ENCODE results near the gene CYREN.
"Not testable (repeated sequence)": the region's sequence is repeated elsewhere in the genome, so short reads cannot be mapped to it uniquely, and the experiment has no call there.

CYREN gene

DNA sequence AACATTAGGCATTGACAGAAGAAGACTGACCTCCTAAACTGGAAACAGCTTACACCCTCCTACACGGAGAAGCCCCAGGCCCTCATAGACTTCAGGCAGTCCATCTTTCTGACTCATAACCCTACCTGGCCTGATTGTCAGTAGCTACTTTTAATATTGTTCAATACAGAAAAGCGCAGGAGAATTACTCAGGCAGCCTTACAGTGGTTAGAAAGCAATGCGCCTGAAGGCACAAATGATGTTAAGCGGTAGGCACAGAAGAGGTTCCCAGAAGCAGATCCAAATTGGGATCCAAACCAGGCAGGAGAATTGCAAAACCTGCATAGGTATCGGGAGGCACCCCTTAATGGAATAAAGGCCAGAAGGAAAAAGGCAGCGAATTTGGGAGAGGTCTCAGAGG lies 5.4 kb upstream of the CYREN start:
- Histone ChIP-seq H3K4me3 (IDR thresholded peaks at IDR 0.05; ENCODE audit: insufficient read depth, low read depth, low read length) (no peak overlapping the region), H3K4me2 (no peak overlapping the region), H3K9ac (no peak overlapping the region), H4K20me1 (ENCODE audit: insufficient read depth) (no peaks in the 10 kb centered on the region), H3K79me2 (ENCODE audit: insufficient read depth, low read depth) (no peaks in the 10 kb centered on the region), H3K27me3 (ENCODE audit: insufficient read depth, low read depth) (no peaks in the 10 kb centered on the region), H3K27ac (no peak overlapping the region), H2AFZ (ENCODE audit: low read depth) (no peak overlapping the region), H3K36me3 (ENCODE audit: insufficient read depth) (no peaks in the 10 kb centered on the region), H3K4me1 (ENCODE audit: low read depth, poor library complexity, severe bottlenecking) (peaks cover 5% of the 10 kb centered on the region)
- TF ChIP-seq, protein P1, sequence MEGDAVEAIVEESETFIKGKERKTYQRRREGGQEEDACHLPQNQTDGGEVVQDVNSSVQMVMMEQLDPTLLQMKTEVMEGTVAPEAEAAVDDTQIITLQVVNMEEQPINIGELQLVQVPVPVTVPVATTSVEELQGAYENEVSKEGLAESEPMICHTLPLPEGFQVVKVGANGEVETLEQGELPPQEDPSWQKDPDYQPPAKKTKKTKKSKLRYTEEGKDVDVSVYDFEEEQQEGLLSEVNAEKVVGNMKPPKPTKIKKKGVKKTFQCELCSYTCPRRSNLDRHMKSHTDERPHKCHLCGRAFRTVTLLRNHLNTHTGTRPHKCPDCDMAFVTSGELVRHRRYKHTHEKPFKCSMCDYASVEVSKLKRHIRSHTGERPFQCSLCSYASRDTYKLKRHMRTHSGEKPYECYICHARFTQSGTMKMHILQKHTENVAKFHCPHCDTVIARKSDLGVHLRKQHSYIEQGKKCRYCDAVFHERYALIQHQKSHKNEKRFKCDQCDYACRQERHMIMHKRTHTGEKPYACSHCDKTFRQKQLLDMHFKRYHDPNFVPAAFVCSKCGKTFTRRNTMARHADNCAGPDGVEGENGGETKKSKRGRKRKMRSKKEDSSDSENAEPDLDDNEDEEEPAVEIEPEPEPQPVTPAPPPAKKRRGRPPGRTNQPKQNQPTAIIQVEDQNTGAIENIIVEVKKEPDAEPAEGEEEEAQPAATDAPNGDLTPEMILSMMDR (conservative IDR thresholded peaks at IDR 0.05; ENCODE audit: low read depth, low read length) = no peak

DNA sequence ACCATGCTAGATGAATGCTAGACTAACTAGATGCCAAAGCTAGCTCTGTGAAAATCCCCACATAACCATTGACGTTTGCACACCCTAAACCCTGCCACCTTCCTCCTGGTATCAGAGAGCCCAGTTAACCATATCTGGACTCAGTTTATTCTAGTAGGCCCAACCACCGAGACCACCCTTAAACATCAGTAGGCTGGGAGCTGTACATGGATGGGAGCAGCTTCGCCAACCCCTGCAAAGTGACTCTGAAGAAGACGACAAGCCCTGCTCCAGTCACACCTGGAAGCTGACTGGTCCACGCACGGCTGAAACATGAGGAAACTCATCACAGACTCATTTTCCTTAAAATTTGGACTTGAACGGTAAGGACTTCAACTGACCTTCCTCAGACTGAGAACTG lies 4.4 kb upstream of the CYREN start:
- peaks cover 4% of the 10 kb centered on the region for H3K79me2 ChIP-seq (ENCODE audit: insufficient read depth, low read depth)
- no peak overlapping the region for H3K4me3 ChIP-seq (IDR thresholded peaks at IDR 0.05; ENCODE audit: insufficient read depth, low read depth, low read length)
- H3K9ac ChIP-seq = no peak overlapping the region
- TF ChIP-seq, protein P1 (conservative IDR thresholded peaks at IDR 0.05; ENCODE audit: low read depth, low read length) = no peak
- H3K4me2 ChIP-seq = no peak overlapping the region
- H3K27me3 ChIP-seq (ENCODE audit: insufficient read depth, low read depth) = no peaks in the 10 kb centered on the region
- H4K20me1 ChIP-seq (ENCODE audit: insufficient read depth) = no peaks in the 10 kb centered on the region
- no peak overlapping the region for H2AFZ ChIP-seq (ENCODE audit: low read depth)
- H3K4me1 ChIP-seq (ENCODE audit: low read depth, poor library complexity, severe bottlenecking) = peaks cover 7% of the 10 kb centered on the region
- H3K27ac ChIP-seq = no peak overlapping the region
- no peaks in the 10 kb centered on the region for H3K36me3 ChIP-seq (ENCODE audit: insufficient read depth)

DNA sequence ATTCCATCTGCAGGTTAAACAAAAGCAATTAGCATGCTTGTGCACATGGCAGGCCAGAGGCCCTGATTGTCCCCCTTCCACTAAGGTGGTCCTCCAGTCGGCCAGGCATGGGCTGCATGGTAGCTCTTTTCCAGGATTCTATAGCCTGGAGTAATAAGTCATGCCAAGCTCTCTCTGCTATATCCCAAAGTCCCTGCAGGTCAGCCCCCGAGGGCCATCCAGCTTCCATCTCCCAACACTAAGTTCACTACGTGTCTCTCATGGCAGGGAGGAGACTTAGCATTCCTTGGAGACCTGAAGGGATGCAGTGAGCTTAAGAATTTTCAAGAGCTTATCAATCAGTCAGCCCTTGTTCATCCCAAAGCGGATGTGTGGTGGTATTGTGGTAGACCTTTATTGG lies 3.4 kb upstream of the CYREN start:
- not testable (repeated sequence) for H3K27ac ChIP-seq; H3K4me3 ChIP-seq (IDR thresholded peaks at IDR 0.05; ENCODE audit: insufficient read depth, low read depth, low read length); H4K20me1 ChIP-seq (ENCODE audit: insufficient read depth); H3K27me3 ChIP-seq (ENCODE audit: insufficient read depth, low read depth); H2AFZ ChIP-seq (ENCODE audit: low read depth); H3K9ac ChIP-seq; H3K4me2 ChIP-seq; H3K36me3 ChIP-seq (ENCODE audit: insufficient read depth)
- Histone ChIP-seq H3K79me2 (ENCODE audit: insufficient read depth, low read depth) (peaks cover 14% of the 10 kb centered on the region), H3K4me1 (ENCODE audit: low read depth, poor library complexity, severe bottlenecking) (peaks cover 14% of the 10 kb centered on the region)

DNA sequence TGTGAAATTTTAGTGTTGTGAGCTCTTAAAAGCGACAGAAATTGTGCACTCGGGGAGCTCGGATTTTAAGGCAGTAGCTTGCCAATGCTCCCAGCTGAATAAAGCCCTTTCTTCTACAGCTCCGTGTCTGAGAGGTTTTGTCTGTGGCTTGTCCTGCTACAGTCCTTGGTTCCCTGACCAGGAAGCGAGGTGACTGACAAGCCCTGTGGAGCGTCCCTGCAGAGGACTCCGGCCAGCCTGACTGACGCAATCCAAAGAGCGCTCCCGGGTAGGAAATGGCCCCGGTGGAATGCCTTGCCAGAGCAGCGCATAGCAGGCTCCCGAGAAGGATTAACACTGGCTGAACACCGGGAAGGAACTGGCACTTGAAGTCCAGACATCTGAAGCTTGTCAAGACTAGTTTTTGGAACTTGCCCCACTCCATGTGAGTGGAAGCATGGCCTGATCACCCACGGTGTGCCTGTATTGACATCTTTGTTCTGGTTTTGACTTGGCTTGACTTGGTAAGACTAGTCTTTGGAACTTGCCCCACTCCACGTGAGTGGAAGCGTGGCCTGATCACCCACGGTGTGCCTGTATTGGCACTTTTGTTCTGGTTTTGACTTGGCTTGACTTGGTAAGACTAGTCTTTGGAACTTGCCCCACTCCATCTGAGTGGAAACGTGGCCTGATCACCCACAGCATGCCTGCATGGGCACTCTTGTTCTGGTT lies 1.2 kb upstream of the CYREN start:
- Histone ChIP-seq H2AFZ (ENCODE audit: low read depth) (peak overlapping the region; percentile 86), H3K4me2 (peak overlapping the region; percentile 63; the same call in 1 of the 2 replicates), H3K27ac (peak overlapping the region; percentile 84; the same call in 1 of the 2 replicates), H3K79me2 (ENCODE audit: insufficient read depth, low read depth) (peaks cover 30% of the 10 kb centered on the region), H3K4me1 (ENCODE audit: low read depth, poor library complexity, severe bottlenecking) (peaks cover 28% of the 10 kb centered on the region)
- not testable (repeated sequence) for H3K27me3 ChIP-seq (ENCODE audit: insufficient read depth, low read depth); H4K20me1 ChIP-seq (ENCODE audit: insufficient read depth); H3K36me3 ChIP-seq (ENCODE audit: insufficient read depth); H3K4me3 ChIP-seq (IDR thresholded peaks at IDR 0.05; ENCODE audit: insufficient read depth, low read depth, low read length); H3K9ac ChIP-seq

DNA sequence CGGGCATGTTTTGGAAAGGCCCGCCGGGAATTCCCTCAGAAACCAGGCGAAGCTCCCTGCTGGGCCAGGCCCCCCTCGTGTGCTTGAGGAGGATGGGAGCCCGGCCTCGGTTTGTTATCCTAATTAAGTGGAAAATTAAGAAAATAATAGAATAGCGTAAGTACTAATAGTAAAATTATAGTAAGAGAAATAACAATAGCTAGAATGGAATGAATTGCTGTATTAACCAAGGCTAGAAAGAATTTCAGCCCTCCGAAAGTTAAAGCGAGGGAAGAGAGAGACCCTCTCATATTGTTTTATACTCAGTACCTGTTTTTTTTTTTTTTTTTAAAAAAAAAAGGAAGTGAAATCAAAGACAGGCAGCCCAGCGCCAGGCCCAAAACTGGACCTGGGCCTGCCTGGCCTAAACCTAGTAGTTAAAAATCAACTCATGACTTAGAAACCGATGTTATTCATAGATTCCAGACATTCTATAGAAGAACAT lies 533 bp upstream of the CYREN start:
- Histone ChIP-seq H3K27ac (peak overlapping the region; percentile 84), H3K4me1 (ENCODE audit: low read depth, poor library complexity, severe bottlenecking) (peaks cover 28% of the 10 kb centered on the region), H3K9ac (peak overlapping the region; percentile 90; the same call in 1 of the 2 replicates), H3K4me2 (peak overlapping the region; percentile 63), H2AFZ (ENCODE audit: low read depth) (peak overlapping the region; percentile 86), H3K79me2 (ENCODE audit: insufficient read depth, low read depth) (peaks cover 30% of the 10 kb centered on the region)
- not testable (repeated sequence) for H3K4me3 ChIP-seq (IDR thresholded peaks at IDR 0.05; ENCODE audit: insufficient read depth, low read depth, low read length); H3K36me3 ChIP-seq (ENCODE audit: insufficient read depth); H4K20me1 ChIP-seq (ENCODE audit: insufficient read depth); H3K27me3 ChIP-seq (ENCODE audit: insufficient read depth, low read depth)
- TF ChIP-seq, protein P1 (conservative IDR thresholded peaks at IDR 0.05; ENCODE audit: low read depth, low read length) = peak; percentile 46; the same call in 1 of the 2 replicates

Data from KMS-11 (cell line).